ENCODE measurements around the gene CAMK1D. TPM values are rescaled to one million over a fixed set of nuclear protein-coding genes. Genes with fewer than 3 reads are reported as not detected.
A peak's percentile ranks its signal among the peaks of the same experiment; 100 is the strongest.

Gene CAMK1D
- total RNA-seq, 1 donor from 2014 or later: 36.3 TPM

DNA sequence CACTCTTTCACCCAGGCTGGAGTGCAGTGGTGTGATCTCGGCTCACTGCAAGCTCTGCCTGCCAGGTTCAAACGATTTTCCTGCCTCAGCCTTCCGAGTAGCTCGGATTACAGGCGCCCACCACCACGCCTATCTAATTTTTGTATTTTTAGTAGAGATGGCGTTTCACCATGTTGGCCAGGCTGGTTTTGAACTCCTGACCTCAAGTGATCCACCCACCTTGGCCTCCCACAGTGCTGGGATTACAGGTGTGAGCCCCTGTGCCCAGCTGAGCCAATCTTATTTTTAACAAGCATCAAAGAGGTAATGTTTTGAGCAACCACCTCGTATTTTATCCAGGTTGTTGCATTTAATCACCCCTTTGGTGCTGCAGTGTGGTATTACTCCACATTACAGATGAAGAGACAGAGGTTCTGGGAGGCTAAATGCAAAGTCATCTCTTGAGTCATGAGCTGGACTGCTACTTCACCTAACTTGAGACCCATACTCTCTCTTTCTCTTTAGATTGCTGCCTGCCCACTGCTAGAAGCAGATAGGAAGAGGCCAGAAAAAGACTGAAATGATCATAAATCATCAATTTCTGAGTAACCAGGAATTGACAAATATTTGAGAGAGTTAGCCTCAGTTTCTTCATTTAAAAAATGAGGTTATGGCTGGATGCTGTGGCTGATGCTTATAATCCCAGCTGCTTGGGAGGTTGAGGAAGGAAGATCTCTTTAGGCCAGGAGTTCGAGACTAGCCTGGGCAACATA, 116.2 kb downstream of the CAMK1D start:
- H3K9me3 Mint-ChIP-seq (ENCODE audit: low read depth): no peaks in the 10 kb centered on the region
- no peaks in the 10 kb centered on the region for H3K27me3 Mint-ChIP-seq (ENCODE audit: low read depth)

DNA sequence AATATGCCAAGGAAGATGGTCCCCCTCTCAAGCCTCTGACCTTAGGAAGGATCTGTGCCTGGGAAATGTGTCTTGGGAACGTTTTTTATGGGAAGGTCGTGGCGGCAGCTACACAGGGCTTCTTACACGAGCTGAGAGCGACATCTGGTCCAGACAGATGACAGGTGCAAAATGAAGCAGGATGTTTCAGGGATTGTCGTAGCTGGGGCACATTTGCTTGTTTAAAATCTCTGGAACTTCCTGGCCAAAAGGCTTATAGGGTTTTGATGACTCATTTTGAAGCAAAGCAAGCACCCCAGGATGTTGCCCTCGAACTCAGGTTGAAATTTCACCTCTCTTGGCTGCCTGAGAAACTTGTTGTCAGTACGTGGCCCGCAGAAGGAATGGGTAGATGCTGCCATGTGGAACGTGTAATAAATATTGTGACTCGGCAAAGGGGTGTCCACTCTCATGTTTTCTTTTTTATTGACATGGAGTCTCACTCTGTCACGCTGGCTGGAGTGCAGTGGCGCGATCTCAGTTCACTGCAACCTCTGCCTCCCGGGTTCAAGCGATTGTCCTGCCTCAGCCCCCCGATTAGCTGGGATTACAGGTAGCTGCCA, 117.5 kb downstream of the CAMK1D start:
- Mint-ChIP-seq H3K9me3 (ENCODE audit: low read depth) (no peaks in the 10 kb centered on the region), H3K27ac (ENCODE audit: unreplicated experiment) (peak overlapping the region; percentile 53), H3K36me3 (ENCODE audit: low read depth) (no peaks in the 10 kb centered on the region), H3K27me3 (ENCODE audit: low read depth) (no peaks in the 10 kb centered on the region), H3K4me1 (ENCODE audit: low read depth) (peaks cover 11% of the 10 kb centered on the region), H3K4me3 (ENCODE audit: unreplicated experiment) (peak overlapping the region; percentile 0)
- no peak for DNase-seq (ENCODE audit: low spot score)
- TF ChIP-seq, protein P1, sequence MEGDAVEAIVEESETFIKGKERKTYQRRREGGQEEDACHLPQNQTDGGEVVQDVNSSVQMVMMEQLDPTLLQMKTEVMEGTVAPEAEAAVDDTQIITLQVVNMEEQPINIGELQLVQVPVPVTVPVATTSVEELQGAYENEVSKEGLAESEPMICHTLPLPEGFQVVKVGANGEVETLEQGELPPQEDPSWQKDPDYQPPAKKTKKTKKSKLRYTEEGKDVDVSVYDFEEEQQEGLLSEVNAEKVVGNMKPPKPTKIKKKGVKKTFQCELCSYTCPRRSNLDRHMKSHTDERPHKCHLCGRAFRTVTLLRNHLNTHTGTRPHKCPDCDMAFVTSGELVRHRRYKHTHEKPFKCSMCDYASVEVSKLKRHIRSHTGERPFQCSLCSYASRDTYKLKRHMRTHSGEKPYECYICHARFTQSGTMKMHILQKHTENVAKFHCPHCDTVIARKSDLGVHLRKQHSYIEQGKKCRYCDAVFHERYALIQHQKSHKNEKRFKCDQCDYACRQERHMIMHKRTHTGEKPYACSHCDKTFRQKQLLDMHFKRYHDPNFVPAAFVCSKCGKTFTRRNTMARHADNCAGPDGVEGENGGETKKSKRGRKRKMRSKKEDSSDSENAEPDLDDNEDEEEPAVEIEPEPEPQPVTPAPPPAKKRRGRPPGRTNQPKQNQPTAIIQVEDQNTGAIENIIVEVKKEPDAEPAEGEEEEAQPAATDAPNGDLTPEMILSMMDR (IDR thresholded peaks at IDR 0.05): peak; percentile 50

More for the DNA sequence above, 116.2 kb downstream of the CAMK1D start:
- H3K36me3 Mint-ChIP-seq (ENCODE audit: low read depth): no peaks in the 10 kb centered on the region
- TF ChIP-seq, protein P1 (IDR thresholded peaks at IDR 0.05): no peak
- no peak for DNase-seq (ENCODE audit: low spot score)
- no peak overlapping the region for H3K27ac Mint-ChIP-seq (ENCODE audit: unreplicated experiment)
- H3K4me3 Mint-ChIP-seq (ENCODE audit: unreplicated experiment): no peak overlapping the region
- peaks cover 11% of the 10 kb centered on the region for H3K4me1 Mint-ChIP-seq (ENCODE audit: low read depth)

DNA sequence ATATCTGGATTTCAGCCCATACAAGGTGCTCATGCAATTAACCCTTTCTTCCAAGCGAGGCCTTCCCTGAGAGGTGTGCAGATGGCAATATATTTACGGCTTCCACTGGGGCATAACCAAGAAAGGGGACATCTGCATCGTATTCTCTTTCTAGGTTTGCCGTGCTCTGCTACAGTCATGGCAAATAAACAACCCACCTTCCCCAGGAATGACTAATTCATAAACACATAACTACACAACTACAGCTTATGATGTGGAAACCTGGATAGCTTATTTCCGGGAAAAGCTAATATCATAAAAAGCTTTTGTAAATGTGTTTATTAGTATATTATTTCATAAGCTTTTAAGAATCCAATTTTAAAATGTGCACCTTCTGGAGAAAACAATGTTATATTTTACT, 120.0 kb downstream of the CAMK1D start:
- Mint-ChIP-seq H3K9me3 (ENCODE audit: low read depth) (no peaks in the 10 kb centered on the region), H3K27me3 (ENCODE audit: low read depth) (no peaks in the 10 kb centered on the region), H3K4me1 (ENCODE audit: low read depth) (peaks cover 21% of the 10 kb centered on the region), H3K36me3 (ENCODE audit: low read depth) (no peaks in the 10 kb centered on the region), H3K27ac (ENCODE audit: unreplicated experiment) (no peak overlapping the region), H3K4me3 (ENCODE audit: unreplicated experiment) (no peak overlapping the region)
- DNase-seq (ENCODE audit: low spot score): no peak
- TF ChIP-seq, protein P1 (IDR thresholded peaks at IDR 0.05): no peak

DNA sequence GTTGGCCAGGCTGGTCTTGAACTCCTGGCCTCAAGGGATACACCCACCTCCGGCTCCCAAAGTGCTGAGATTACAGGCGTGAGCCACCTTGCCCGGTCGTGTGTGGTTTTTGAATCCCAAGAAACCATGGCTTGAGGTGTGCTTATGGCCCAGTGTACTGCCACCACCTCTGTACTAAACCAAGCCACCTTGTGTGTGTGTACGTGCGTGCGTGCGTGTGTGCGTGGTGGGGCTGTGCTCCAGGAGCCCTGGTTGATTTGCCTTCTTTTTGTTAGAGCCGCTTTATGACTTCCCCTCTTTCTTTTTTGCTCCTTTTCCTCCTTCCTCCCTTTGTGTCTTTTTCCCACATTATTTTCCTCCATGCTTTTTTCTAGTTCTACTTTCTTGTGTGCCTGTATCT, 121.4 kb downstream of the CAMK1D start:
- TF ChIP-seq, protein P1 (IDR thresholded peaks at IDR 0.05): no peak
- Mint-ChIP-seq H3K4me1 (ENCODE audit: low read depth) (peaks cover 21% of the 10 kb centered on the region), H3K9me3 (ENCODE audit: low read depth) (no peaks in the 10 kb centered on the region), H3K36me3 (ENCODE audit: low read depth) (no peaks in the 10 kb centered on the region), H3K4me3 (ENCODE audit: unreplicated experiment) (no peak overlapping the region), H3K27ac (ENCODE audit: unreplicated experiment) (no peak overlapping the region), H3K27me3 (ENCODE audit: low read depth) (no peaks in the 10 kb centered on the region)
- DNase-seq (ENCODE audit: low spot score): peak; percentile 41

DNA sequence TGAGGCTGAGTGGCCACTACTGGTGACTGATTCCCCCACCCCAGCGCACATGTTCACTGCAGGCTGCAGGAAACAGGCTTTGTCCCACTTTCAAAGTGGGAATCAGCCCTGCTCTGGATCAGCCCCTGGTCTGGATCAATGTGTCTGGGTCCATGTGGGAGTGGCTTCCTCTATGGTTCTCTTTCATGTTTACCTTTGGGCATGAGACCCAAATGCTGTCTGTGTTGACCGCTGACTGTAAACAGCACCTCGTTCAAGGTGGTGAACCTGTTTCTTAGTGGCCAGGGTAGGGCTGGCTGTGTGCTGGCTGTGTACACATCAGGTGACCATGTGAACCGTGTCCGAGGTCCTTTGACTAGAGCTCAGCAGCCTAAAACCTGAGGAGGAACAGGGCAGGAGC, 121.8 kb downstream of the CAMK1D start:
- Mint-ChIP-seq H3K36me3 (ENCODE audit: low read depth) (no peaks in the 10 kb centered on the region), H3K27me3 (ENCODE audit: low read depth) (no peaks in the 10 kb centered on the region), H3K4me1 (ENCODE audit: low read depth) (peaks cover 18% of the 10 kb centered on the region), H3K4me3 (ENCODE audit: unreplicated experiment) (no peak overlapping the region), H3K27ac (ENCODE audit: unreplicated experiment) (no peak overlapping the region), H3K9me3 (ENCODE audit: low read depth) (no peaks in the 10 kb centered on the region)
- TF ChIP-seq, protein P1 (IDR thresholded peaks at IDR 0.05): no peak
- no peak for DNase-seq (ENCODE audit: low spot score)
